Measurements from ENCODE around the gene HPSE2.

- TF ChIP-seq ZFX (IDR thresholded peaks at IDR 0.05) (no peak), CTCF (conservative IDR thresholded peaks at IDR 0.05) (no peak)
Observed at GRCh38 chr10:98673171-98673782, 562.4 kb downstream of the HPSE2 start.

Measured in C4-2B (cell line).